Stimulated activated naive CD8-positive, alpha-beta T cell treated with anti-CD3 and anti-CD28 coated beads, Interleukin-15, Interleukin-2, amounts not matched to agents 100 ng/mL and 50 ng/mL, for 24 hours (primary cell): ENCODE measurements around the gene WDR73.
"Not testable (repeated sequence)": the region's sequence is repeated elsewhere in the genome, so short reads cannot be mapped to it uniquely, and the experiment has no call there.

ENCODE experiments used
- H3K27ac Mint-ChIP-seq: one replicate; pipeline ENCODE4 v1.8.0; 2021; ENCODE audit warnings: mild to moderate bottlenecking, mixed read lengths
- H3K27me3 Mint-ChIP-seq: one replicate; pipeline ENCODE4 v1.8.0; 2021; ENCODE audit warnings: mixed read lengths
- H3K36me3 Mint-ChIP-seq: one replicate; pipeline ENCODE4 v1.8.0; 2021; ENCODE audit warnings: low read depth, mixed read lengths
- H3K4me1 Mint-ChIP-seq: one replicate; pipeline ENCODE4 v1.8.0; 2021; ENCODE audit warnings: low read depth, mixed read lengths
- H3K4me3 Mint-ChIP-seq: one replicate; pipeline ENCODE4 v1.8.0; 2021; ENCODE audit warnings: mild to moderate bottlenecking, mixed read lengths
- H3K9me3 Mint-ChIP-seq: one replicate; pipeline ENCODE4 v1.8.0; 2021; ENCODE audit warnings: mixed read lengths

Gene WDR73

DNA sequence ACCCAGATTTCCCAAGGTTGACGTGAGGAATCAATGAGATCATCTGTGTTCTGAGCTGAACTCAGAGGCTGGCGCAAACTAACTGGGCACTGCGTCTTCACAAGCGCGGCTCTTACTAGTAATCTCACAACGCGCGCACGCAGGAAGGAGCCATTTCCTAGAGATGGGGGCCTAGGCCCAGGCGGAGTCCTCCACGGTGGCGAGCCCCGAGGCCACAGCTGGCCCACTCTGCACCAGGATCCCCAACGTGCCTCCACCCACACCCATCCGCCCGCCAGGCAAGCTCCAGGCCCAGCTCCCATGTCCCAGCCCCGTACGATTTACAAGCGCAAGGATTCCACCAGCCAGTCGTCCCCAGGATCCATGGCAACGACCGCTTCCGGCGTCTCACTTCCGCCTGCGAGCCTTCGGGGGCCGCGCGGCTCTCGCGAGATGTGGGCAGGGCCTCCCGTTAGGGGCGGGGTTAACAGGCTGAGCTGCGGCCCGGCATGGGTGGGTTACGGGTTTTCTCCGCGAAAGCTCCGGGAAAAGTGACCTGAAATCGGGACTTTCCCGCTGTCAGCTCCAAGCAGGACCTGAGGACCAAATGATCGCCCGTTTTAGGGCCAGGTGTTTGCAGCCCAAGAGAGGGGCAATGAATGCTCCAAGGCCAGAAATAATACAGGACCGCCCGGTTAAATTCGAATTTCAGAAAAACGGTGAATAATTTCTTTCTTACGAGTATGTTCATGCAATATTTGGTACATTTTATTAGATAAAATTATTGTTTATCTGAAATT is at the start of gene WDR73:
WDR73 (minus strand) TSS at position 374 of the 779 bp plus-strand sequence; CDS start at position 365, 9 bp downstream.
- no peaks in the 10 kb centered on the region for H3K9me3 Mint-ChIP-seq
- H3K27ac Mint-ChIP-seq = peak within 1 kb of the TSS; percentile 95
- H3K27me3 Mint-ChIP-seq = no peaks in the 10 kb centered on the region
- H3K4me3 Mint-ChIP-seq = peak within 1 kb of the TSS; percentile 97
- peaks cover 18% of the 10 kb centered on the region for H3K36me3 Mint-ChIP-seq
- peaks cover 45% of the 10 kb centered on the region for H3K4me1 Mint-ChIP-seq

DNA sequence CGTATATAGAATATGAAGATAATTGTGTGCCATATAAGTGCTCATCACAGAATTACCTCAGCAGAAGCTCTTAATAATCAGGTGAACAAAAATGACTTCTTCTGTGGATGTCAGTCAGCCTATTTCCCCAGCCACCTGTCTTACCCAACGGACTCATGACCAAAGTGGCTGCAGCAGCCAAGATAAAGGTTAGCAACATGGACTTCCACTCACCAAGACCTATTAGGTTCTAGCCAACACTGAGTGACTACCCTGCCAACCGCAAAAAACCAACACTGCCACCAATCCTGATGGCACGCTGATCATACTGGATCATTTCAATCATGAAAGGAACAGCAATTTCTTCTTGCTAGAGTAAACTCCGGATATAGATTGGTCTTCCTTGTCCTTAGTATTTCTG is 49.7 kb upstream of the WDR73 start:
- Mint-ChIP-seq H3K9me3 (no peaks in the 10 kb centered on the region), H3K27me3 (no peaks in the 10 kb centered on the region), H3K27ac (no peak overlapping the region), H3K36me3 (peaks cover 22% of the 10 kb centered on the region), H3K4me3 (no peak overlapping the region), H3K4me1 (peaks cover 67% of the 10 kb centered on the region)

DNA sequence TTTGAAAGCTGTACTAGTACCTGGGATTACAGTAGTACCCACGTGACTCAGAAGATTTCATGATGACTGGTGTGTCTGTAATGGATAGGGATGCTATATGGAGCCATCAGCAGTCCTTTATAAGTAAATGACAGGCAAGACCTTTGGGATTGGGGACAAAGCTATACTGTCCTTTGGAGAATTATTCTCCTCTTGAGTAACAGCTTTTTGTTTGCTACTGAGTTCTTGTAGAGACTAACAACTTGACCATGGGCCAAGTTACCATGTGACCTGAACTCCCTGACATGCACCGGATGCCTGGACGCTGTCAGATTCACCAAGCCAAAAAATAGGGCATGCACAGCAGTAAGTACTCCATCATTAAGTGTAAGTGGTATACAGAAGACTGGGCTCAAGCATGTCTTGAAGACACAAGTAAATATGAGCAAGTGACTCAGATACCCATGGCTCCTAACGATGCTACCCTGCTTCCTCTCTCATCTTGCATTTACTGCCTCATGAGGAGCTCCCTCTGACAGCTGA is 48.9 kb upstream of the WDR73 start:
- no peak overlapping the region for H3K27ac Mint-ChIP-seq
- peaks cover 19% of the 10 kb centered on the region for H3K36me3 Mint-ChIP-seq
- H3K4me3 Mint-ChIP-seq = no peak overlapping the region
- no peaks in the 10 kb centered on the region for H3K27me3 Mint-ChIP-seq
- H3K4me1 Mint-ChIP-seq = peaks cover 69% of the 10 kb centered on the region
- no peaks in the 10 kb centered on the region for H3K9me3 Mint-ChIP-seq

DNA sequence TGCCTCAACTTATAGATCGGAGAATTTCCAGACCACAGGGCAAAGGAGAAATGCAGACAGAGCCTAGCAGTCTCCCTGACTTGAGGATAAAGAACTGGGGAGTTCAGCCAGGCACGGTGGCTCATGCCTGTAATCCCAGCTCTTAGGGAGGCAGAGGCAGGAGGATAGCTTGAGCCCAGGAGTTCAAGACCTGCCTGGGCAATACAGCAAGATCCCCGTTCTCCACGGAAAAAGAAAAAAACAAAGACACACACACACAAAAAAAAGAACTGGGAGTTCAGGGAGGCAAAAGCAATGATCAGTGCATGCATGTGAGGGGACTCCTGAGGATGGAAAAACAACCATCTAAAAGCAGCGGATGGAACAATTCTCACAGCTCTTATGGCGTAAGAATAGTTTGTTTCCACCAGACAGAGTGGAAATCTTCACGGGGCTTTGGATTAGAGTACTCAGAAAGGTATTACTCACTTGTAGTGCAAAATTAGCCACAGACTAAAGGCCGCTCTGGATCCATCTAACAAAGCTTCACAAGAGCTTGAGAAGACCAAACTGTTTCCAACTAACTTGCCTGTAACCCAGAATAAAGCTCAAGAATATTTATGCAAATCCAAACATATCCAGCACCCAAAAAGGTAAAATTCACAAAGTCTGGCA is 45.6 kb upstream of the WDR73 start:
- H3K4me3 Mint-ChIP-seq = peak overlapping the region; percentile 30
- peaks cover 71% of the 10 kb centered on the region for H3K4me1 Mint-ChIP-seq
- H3K27me3 Mint-ChIP-seq = no peaks in the 10 kb centered on the region
- peaks cover 15% of the 10 kb centered on the region for H3K36me3 Mint-ChIP-seq
- H3K27ac Mint-ChIP-seq = peak overlapping the region; percentile 86
- no peaks in the 10 kb centered on the region for H3K9me3 Mint-ChIP-seq

DNA sequence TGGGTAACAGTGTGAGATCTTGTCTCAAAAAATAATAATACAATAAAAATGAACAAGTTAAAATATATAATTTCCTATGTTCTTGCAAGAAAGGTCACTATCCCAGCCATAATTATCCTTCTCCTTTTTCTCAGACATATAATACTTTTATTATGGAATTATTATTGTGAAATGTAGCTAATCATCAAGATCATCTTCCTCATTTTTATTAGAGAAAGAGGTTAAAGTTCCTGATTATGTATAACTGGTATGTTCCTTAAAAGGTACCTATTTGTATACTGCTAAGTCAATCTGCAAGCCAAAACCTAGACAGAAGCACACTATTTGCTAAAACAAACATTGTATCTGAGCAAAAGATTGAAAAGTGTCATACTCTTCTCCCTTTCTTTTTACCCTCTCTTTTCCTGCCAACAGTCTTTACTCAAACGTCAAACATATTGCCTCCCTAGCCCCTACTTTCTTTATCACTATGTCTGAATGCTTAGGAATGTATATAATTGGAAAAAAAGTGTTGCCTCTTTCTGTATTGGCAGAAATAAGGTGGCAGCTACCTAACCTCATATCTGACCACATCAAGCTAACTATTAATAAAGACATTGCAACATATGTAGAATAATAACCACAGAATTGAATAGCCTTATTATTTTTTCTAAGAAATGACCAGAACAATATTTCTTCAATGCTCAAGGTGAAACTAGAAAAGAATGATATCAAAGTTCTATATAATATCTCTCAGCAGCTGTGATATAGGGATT is 43.3 kb upstream of the WDR73 start:
- Mint-ChIP-seq H3K9me3 (no peaks in the 10 kb centered on the region), H3K27ac (peak overlapping the region; percentile 9), H3K36me3 (peaks cover 18% of the 10 kb centered on the region), H3K4me3 (no peak overlapping the region), H3K27me3 (no peaks in the 10 kb centered on the region), H3K4me1 (peaks cover 59% of the 10 kb centered on the region)

DNA sequence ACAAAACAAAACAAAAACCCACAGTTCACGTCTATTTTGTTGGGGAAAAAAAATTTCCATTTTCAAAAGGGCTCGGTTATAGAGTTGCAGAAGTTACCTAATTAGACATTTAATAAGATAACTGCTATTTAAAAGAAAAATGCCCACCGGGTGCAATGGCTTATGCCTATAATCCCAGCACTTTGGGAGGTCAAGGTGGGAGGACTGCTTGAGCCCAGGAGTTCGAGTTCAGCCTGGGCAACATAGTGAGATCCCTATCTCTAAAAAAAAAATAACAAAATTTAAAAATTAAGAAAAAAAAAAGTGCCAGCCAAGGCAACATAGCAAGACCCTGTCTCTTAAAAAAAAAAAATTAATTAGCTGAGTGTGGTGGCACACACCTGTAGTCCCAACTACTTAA is 42.7 kb upstream of the WDR73 start:
- H3K27ac Mint-ChIP-seq = no peak overlapping the region

DNA sequence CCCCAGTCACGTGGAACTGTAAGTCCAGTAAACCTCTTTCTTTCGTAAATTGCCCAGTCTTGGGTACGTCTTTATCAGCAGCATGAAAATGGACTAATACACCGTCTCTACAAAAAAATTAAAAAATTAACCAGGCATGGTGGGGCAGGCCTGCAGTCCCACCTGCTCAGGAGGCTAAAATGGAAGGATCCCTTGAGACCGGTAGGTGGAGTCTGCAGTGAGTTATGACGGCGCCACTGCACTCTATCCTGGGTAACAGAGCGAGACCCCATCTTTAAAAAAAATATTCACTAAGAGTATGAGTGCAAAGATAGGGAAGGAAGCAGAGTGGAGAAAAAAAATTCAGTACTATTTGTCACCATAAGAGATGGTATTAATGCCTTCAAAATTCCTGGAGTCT is 36.3 kb upstream of the WDR73 start:
- H3K36me3 Mint-ChIP-seq = peaks cover 54% of the 10 kb centered on the region
- H3K9me3 Mint-ChIP-seq = no peaks in the 10 kb centered on the region
- no peak overlapping the region for H3K4me3 Mint-ChIP-seq
- no peaks in the 10 kb centered on the region for H3K27me3 Mint-ChIP-seq
- H3K27ac Mint-ChIP-seq = peak overlapping the region; percentile 38
- H3K4me1 Mint-ChIP-seq = peaks cover 41% of the 10 kb centered on the region

More for the DNA sequence above, 42.7 kb upstream of the WDR73 start:
- Mint-ChIP-seq H3K4me1 (peaks cover 63% of the 10 kb centered on the region), H3K9me3 (no peaks in the 10 kb centered on the region), H3K4me3 (no peak overlapping the region), H3K27me3 (no peaks in the 10 kb centered on the region), H3K36me3 (peaks cover 20% of the 10 kb centered on the region)

DNA sequence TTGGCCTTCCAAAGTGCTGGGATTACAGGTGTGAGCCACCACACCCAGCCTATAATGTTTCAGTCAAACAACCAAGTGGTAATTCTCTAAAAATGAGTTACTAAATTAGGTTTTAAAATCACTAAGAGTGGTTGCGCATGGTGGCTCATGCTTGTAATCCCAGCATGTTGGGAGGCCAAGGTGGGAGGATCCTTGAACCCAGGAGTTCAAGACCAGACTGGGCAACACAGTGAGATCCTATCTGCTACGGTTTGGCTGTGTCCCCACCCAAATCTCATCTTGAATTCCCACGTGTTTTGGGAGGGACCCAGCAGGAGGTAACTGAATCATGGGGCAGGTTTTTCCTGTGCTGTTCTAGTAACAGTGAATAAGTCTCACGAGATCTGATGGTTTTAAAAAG is 35.8 kb upstream of the WDR73 start:
- Mint-ChIP-seq H3K9me3 (no peaks in the 10 kb centered on the region), H3K36me3 (peaks cover 59% of the 10 kb centered on the region), H3K4me3 (no peak overlapping the region), H3K27me3 (no peaks in the 10 kb centered on the region), H3K4me1 (peaks cover 41% of the 10 kb centered on the region), H3K27ac (no peak overlapping the region)

DNA sequence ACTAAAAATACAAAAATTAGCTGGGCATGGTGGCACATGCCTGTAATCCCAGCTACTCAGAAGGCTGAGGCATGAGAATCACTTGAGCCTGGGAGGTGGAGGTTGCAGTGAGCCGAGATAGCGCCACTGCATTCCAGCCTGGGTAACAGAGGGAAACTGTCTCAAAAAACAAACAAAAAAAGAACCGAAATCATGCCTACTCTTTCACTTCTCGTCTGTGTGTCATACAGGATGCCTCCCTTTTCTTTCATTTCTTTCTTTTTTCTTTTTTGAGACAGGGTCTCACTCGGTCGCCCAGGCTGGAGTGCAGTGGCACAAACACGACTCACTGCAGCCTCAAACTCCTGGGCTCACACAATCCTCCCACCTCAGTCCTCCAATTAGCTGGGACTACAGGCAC is 32.4 kb upstream of the WDR73 start:
- H3K4me3 Mint-ChIP-seq, H3K27me3 Mint-ChIP-seq, H3K9me3 Mint-ChIP-seq: not testable (repeated sequence)
- peaks cover 42% of the 10 kb centered on the region for H3K4me1 Mint-ChIP-seq
- H3K27ac Mint-ChIP-seq = peak overlapping the region; percentile 79
- H3K36me3 Mint-ChIP-seq = peaks cover 70% of the 10 kb centered on the region

DNA sequence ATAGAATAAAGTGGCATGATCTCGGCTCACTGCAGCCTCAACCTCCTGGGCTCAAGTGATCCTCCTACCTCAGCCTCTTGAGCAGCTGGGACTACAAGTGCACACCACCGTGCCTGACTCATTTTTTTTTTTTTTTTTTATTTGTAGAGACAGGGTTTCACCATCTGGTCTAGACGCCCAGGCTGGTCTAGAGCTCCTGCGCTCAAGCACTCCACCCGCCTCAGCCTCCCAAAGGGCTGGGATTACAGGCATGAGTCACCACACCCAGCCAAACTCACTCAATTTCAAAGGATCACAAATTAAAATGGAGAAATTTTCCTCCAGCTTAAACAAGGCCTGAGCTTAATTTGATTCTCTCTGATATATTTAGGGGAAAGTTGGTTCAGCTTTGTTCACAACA is 31.2 kb upstream of the WDR73 start:
- no peaks in the 10 kb centered on the region for H3K9me3 Mint-ChIP-seq
- no peaks in the 10 kb centered on the region for H3K27me3 Mint-ChIP-seq
- no peak overlapping the region for H3K27ac Mint-ChIP-seq
- no peak overlapping the region for H3K4me3 Mint-ChIP-seq
- H3K36me3 Mint-ChIP-seq = peaks cover 72% of the 10 kb centered on the region
- H3K4me1 Mint-ChIP-seq = peaks cover 34% of the 10 kb centered on the region

DNA sequence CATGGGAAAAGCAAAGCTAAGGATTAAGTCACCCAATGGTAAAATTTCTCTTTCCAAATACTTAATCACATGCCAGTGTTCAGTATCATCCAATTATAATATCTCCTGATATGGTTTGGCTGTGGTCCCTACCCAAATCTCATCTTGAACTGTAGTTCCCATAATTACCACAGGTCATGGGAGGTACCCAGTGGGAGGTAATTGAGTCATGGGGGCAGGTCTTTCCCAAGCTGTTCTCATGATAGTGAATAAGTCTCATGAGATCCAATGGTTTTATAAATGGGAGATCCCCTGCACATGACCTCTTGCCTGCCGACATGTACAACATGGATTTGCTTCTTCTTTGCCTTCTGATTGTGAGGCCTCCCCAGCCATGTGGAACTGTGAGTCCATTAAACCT is 30.0 kb upstream of the WDR73 start:
- no peak overlapping the region for H3K27ac Mint-ChIP-seq
- H3K4me1 Mint-ChIP-seq = peaks cover 31% of the 10 kb centered on the region
- H3K4me3 Mint-ChIP-seq = no peak overlapping the region
- H3K9me3 Mint-ChIP-seq = no peaks in the 10 kb centered on the region
- peaks cover 75% of the 10 kb centered on the region for H3K36me3 Mint-ChIP-seq
- H3K27me3 Mint-ChIP-seq = no peaks in the 10 kb centered on the region

DNA sequence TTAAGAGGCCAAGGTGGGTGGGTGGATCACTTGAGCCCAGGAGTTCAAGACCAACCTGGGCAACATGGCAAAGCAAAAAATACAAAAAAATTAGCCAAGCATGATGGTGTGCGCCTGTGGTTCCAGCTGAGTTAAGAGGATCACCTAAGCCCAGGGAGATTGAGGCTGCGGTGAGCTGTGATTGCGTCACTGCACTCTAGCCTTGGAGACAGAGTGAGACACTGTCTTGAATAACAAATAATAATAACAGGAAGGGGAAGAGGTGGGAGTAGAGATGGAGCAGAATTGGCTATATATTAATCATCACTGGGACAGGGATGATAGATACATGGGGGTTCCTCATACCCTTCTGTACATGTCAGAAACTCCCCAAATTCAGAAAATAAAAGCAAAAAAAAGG is 27.7 kb upstream of the WDR73 start:
- H3K27ac Mint-ChIP-seq = peak overlapping the region; percentile 37
- peaks cover 64% of the 10 kb centered on the region for H3K36me3 Mint-ChIP-seq
- peaks cover 18% of the 10 kb centered on the region for H3K4me1 Mint-ChIP-seq
- H3K27me3 Mint-ChIP-seq = no peaks in the 10 kb centered on the region
- no peak overlapping the region for H3K4me3 Mint-ChIP-seq
- no peaks in the 10 kb centered on the region for H3K9me3 Mint-ChIP-seq

DNA sequence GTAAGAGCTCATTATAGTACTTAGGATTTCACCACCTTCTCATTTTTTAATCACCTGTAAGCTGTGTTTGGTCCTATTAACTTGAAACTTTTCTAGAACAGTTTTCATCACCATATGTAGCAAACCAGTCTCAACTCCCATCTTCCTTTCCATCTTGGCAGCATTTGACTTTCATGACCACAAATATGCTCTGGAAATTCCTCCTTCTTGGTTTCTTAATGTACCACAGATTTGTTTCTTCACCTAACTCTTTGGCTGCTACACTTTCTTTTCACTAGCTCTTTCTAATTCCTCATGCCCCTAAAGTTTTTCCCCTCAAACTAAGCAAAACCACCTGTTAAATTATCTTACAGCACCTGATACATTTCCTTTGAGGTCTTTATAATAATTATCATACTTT is 17.1 kb upstream of the WDR73 start:
- H3K4me1 Mint-ChIP-seq = peaks cover 39% of the 10 kb centered on the region
- no peak overlapping the region for H3K4me3 Mint-ChIP-seq
- no peaks in the 10 kb centered on the region for H3K27me3 Mint-ChIP-seq
- peak overlapping the region; percentile 65 for H3K27ac Mint-ChIP-seq
- peaks cover 57% of the 10 kb centered on the region for H3K36me3 Mint-ChIP-seq
- H3K9me3 Mint-ChIP-seq = no peaks in the 10 kb centered on the region

DNA sequence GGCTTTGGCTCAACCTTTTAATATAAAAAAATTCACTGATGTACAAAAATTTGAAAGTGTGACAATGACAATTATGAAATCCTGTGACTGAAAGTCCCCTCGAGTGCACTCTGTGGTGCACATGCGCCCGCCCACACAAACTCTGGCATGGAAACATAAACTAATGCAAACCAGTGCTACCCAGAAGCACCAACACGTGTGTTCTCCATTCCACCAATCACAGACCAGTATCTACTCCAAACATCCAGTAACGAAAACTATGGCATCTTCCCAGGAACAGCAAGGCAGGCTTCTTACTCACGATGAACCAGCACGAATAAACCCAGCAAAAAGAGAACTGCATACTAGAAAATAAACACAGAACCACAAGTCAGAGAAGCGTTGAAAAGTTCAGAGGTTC is 15.6 kb upstream of the WDR73 start:
- peak overlapping the region; percentile 1 for H3K4me3 Mint-ChIP-seq
- peaks cover 52% of the 10 kb centered on the region for H3K36me3 Mint-ChIP-seq
- peak overlapping the region; percentile 85 for H3K27ac Mint-ChIP-seq
- H3K27me3 Mint-ChIP-seq = no peaks in the 10 kb centered on the region
- peaks cover 41% of the 10 kb centered on the region for H3K4me1 Mint-ChIP-seq
- H3K9me3 Mint-ChIP-seq = no peaks in the 10 kb centered on the region
